GDM1 (cell line): ENCODE measurements around the gene CAP1.
"Not testable (repeated sequence)": the region's sequence is repeated elsewhere in the genome, so short reads cannot be mapped to it uniquely, and the experiment has no call there.

Experiments used
- DNase-seq: peaks from one replicate; lab custom pipeline; 2025; lab: John Stamatoyannopoulos, UW

CAP1 gene, protein sequence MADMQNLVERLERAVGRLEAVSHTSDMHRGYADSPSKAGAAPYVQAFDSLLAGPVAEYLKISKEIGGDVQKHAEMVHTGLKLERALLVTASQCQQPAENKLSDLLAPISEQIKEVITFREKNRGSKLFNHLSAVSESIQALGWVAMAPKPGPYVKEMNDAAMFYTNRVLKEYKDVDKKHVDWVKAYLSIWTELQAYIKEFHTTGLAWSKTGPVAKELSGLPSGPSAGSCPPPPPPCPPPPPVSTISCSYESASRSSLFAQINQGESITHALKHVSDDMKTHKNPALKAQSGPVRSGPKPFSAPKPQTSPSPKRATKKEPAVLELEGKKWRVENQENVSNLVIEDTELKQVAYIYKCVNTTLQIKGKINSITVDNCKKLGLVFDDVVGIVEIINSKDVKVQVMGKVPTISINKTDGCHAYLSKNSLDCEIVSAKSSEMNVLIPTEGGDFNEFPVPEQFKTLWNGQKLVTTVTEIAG

GRCh38 chr1:40040511-40041465 is at the start of gene CAP1:
Gene CAP1, plus strand, starts transcription at chr1:40040729. Its CDS starts 18,618 bp downstream, at chr1:40059347.
- DNase-seq = peak; percentile 99

- no peak for DNase-seq
These were observed 48.3 kb upstream of the CAP1 start for GRCh38 chr1:39992234-39992633.

DNA sequence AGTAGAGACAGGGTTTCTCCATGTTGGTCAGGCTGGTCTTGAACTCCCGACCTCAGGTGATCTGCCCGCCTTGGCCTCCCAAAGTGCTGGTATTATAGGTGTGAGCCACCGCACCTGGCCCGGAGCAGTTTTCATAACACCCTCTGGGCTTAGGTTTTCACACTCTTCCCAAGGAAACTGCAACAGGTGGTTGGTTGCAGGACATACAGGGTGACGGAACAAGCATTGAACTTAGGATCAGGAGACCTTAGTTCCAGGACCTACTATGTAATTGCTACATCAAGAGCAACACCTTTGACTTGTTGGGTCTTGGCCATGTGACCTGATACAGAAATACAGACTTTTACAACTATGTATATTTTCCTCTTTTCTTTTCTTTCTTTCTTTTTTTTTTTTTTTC is 47.6 kb upstream of the CAP1 start:
- no peak for DNase-seq

- no peak for DNase-seq
These were observed 44.5 kb upstream of the CAP1 start for GRCh38 chr1:39995973-39996393.

DNA sequence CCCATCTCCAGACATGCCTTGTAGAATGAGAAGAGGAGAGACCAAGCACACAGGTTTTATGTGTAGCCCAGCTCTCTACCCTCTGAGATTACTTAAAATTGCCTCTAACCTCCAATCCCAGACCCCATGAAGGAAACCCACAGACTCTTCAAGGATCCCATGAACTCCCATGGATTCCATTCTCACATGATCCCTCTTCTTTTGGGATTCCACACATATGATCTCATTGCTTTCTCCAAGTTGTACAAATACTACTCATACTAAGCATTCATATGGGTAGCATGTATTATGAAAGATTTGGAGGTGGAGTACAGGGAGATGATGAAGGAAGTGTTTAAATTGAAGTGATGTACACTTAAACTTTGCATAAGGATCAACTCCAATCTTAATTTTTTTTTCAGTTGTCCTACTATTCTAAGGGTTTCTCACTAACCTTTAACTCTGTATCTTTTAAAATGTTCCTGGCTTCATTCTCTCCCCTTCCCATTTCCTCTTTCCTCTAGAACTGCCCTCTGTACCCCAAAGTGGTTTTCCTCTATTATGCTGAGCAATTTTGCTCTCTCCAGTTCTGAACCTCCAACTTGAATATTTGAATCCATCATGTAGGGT is 44.0 kb upstream of the CAP1 start:
- DNase-seq = no peak

- no peak for DNase-seq
These were observed 39.1 kb upstream of the CAP1 start for GRCh38 chr1:40001456-40001855.

GRCh38 chr1:40003156-40004093 is 37.1 kb upstream of the CAP1 start:
- DNase-seq = no peak

DNA sequence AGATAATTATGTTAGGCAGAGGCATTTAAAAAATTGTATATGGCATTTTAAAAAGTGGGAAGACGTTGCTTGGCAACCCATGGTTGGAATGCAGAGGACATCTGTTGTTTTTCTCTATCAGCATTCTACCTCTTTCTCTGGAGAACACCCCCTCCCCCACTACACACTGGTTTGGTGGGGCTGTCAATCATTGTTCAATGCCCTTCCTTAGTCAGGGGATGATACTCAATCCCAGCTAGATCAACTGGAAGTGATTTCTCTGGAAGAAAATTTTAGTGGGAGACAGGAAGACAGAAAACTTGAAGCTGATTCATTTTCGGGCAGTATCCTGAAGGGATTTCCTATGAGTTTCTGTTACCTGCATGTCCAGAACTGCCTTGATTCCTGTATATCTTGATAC is 35.7 kb upstream of the CAP1 start:
- no peak for DNase-seq

GRCh38 chr1:40007481-40008034 is 33.0 kb upstream of the CAP1 start:
- not testable (repeated sequence) for DNase-seq

DNA sequence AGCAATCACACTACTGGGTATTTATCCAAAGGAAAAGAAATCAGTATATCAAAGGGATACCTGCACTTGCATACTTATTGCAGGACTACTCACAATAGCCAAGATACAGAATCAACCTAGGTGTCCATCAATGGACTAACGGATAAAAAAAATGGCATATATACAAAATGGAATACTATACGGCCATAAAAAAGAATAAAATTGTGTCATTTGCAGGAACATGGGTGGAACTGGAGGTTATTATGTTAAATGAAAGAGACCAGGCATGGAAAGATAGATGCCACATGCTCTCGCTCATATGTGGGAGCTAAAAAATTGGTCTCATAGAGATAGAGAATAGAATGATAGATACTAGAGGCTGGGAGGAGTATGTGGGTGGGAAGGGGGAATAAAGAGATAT is 29.3 kb upstream of the CAP1 start:
- DNase-seq = no peak

DNA sequence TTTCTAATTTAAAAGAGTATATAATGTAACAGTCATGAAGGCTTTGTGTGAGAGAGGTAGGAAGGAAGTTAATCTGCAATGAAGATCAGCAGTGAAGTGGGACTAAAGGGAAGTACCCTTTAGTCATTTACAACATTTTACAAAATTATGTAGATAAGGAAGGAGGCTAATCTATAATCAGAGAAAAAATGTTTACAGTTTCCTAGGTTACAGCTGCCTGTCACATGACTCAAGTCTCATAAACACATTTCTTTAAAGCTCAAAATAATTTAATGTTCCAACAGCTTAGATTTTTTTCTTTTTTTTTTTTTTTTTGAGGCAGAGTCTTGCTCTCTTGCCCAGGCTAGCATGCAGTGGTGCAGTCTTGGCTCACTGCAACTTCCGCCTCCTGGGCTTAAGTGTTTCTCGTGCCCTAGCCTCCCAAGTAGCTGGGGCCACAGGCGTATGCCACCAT is 26.2 kb upstream of the CAP1 start:
- no peak for DNase-seq

DNA sequence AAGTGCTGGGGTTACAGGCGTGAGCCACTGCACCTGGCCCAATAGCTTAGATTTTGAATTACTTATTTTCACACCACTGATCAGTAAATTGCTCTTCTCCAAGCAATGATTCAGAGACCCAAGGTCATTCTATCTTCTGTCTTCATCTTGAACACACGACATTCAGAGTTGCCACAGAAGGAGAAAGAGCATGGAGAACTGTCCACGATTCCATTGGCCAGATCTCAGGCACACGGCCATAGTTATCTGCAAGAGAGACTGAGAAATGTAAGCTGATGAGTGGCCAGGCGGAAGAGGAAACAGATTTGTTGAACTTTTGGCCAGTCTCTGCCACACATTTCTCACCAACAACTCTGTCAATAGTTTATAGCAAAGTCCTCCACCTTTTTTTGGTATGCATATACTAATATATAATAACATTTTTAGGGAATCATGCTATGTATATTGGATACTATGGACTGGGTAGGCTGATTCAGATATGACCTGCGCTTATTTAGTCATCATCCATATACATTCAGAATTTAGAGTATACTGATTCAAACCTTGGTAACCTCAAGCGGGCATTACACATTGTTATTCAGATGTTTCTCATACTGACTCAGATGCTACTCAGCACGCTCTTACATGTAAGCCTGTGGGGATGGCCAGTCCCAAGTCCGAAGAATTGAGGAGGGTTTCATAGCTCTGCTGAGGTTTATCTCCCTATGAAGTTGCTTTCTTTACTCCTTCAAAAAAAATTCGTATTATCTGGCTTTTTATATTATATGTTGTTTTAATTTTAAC is 25.5 kb upstream of the CAP1 start:
- no peak for DNase-seq

DNA sequence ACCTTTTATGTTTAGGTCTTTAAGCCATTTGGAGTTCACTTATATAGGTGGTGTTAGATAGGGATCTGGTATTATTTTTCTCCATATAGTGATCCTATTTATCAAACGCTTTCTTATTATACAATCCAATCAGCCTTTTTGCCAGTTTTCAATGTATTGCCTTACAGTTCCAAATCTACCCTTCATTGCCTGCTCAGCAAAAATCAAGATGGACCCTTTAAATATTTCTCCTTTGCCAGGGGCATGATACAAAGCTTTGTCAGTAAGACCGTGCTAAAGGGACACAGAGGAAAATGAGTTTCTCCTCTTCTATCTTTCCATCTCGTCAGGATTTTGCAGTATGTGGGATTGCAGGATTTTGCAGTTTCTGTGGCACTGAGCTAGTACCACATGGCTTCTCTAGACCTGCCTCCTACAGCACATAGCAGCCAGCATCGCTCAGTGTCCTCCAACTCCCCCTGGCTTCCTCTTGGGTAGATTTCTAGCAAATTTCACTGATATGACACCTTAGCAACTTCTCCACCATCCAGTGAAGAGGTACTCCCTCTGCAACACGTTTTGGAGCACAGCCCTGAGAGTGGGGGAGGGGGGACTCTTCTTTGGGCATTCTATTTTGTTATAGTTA is 22.5 kb upstream of the CAP1 start:
- DNase-seq = no peak

- no peak for DNase-seq
These were observed 20.0 kb upstream of the CAP1 start for GRCh38 chr1:40020447-40021085.

DNA sequence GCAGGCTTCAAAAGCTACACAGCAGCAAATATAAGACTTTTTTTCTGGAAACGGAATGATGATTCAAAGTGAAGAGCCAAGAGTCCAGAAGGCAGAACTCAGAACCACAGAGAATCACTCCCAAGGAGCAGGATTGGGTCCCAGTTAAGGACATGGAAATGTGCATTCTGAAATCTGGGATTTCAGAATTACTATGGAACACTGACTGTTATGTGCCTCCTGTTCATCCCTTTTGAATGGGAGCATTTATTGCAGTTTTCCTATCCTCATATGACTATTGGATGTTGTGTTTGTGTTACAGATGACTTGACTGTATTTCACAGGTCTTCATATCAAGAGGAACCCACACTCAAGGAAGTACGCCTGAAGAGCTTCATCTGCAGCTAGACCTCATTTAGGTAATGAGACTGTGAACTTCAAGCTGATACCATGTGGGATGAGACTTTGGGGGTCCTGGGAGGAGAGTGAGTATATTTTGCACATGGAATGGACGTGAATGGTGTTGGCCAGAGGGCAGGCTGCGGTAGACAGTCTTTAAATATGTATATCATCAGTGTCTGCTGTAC is 17.1 kb upstream of the CAP1 start:
- DNase-seq = no peak

GRCh38 chr1:40024671-40025070 is 15.9 kb upstream of the CAP1 start:
- no peak for DNase-seq

DNA sequence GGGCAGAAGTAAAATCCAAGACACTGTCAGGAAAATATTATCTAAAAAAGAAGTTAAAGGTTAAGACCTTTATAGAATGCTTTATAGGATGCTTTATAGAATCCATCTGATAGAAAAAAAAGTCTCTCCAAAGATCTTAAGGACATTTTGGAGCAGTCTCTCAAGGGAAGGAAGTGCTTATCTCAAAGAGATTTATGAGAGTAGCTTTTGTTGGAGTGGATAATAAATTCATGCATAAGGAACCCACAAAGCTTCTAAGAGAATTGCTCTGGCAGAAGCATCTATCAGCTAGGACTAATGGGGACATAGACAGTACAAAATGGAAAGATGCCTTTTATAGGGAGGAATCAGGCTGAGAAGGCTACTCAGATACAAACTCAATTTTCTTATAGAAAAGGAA is 12.9 kb upstream of the CAP1 start:
- no peak for DNase-seq

DNA sequence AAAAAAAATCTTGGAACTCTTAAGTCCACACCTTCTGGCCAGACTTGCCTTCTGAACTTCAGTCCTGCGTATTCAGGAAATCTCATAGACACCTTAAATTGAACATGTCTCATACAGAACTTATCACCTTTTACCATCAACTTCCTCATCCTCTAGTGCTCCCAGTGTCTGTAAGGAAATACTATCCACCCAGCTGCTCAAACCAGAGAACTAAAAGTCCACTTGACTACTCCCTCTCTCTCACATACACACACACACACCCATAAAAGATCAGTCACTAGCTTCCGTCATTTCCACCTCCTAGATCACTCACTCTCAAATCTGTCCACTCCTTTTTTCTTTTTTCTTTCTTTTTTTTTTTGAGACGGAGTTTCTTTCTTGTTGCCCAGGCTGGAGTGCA is 10.9 kb upstream of the CAP1 start:
- peak; percentile 27 for DNase-seq
